Neutrophil (primary cell): ENCODE data around the gene TMEM14A.

ENCODE experiments used
- H3K27ac ChIP-seq: fragments of 200-600 bp; sonication (generic); 2 replicates; pipeline ENCODE4 v1.5.1; 2016; ENCODE audit warnings: mild to moderate bottlenecking, moderate library complexity
- H3K27me3 ChIP-seq: fragments of 200-600 bp; sonication (generic); 2 replicates; pipeline ENCODE4 v1.6.0; 2016; ENCODE audit warnings: mild to moderate bottlenecking
- H3K36me3 ChIP-seq: fragments of 200-600 bp; sonication (generic); 2 replicates; pipeline ENCODE4 v1.5.1; 2017
- H3K4me1 ChIP-seq, 2 experiments: fragments of 200-600 bp in 1 of 2; sonication (generic) in 1 of 2; 1 replicate in 1 of 2; 2 replicates in 1 of 2; pipeline versions ENCODE4 v1.5.1 to v1.6.1; 2013 to 2016; ENCODE audit warnings: low read depth in 1 of 2, low read length in 1 of 2, mild to moderate bottlenecking in 1 of 2, moderate library complexity in 1 of 2; ENCODE audit not compliant: control insufficient read depth in 1 of 2, insufficient read depth in 1 of 2
- H3K4me3 ChIP-seq, 2 experiments: fragments of 200-600 bp in 1 of 2; sonication (generic) in 1 of 2; 1 replicate in 1 of 2; 2 replicates in 1 of 2; pipeline ENCODE4 v1.5.1; 2013 to 2016; ENCODE audit warnings: low read depth in 1 of 2, low read length in 1 of 2, mild to moderate bottlenecking in 1 of 2, moderate library complexity in 1 of 2
- H3K9me3 ChIP-seq: fragments of 200-600 bp; sonication (generic); 2 replicates; pipeline ENCODE4 v1.5.1; 2016
- CTCF ChIP-seq: fragments of 200-600 bp; sonication (generic); IDR thresholded peaks from 2 replicates; pipeline ENCODE4 v1.5.1; 2016; ENCODE audit warnings: antibody characterized with exemption

The TMEM14A gene

GRCh38 chr6:52725143-52725534, 54.2 kb downstream of the TMEM14A start:
- no peaks in the 10 kb centered on the region for H3K9me3 ChIP-seq
- H3K27ac ChIP-seq: no peak overlapping the region
- H3K36me3 ChIP-seq: no peaks in the 10 kb centered on the region
- no peaks in the 10 kb centered on the region for H3K27me3 ChIP-seq
- no peaks in the 10 kb centered on the region for H3K4me1 ChIP-seq
- H3K4me3 ChIP-seq: no peak overlapping the region
- no peak for TF ChIP-seq CTCF

GRCh38 chr6:52725535-52726192, 54.8 kb downstream of the TMEM14A start:
- no peak overlapping the region for H3K27ac ChIP-seq
- H3K9me3 ChIP-seq: no peaks in the 10 kb centered on the region
- no peak for TF ChIP-seq CTCF
- H3K4me1 ChIP-seq: no peaks in the 10 kb centered on the region
- no peaks in the 10 kb centered on the region for H3K27me3 ChIP-seq
- H3K4me3 ChIP-seq: no peak overlapping the region
- no peaks in the 10 kb centered on the region for H3K36me3 ChIP-seq

- Histone ChIP-seq H3K4me1 (no peaks in the 10 kb centered on the region), H3K9me3 (no peaks in the 10 kb centered on the region), H3K27ac (no peak overlapping the region), H3K4me3 (no peak overlapping the region), H3K27me3 (no peaks in the 10 kb centered on the region), H3K36me3 (no peaks in the 10 kb centered on the region)
- no peak for TF ChIP-seq CTCF
Measured at GRCh38 chr6:52726193-52726542, 55.3 kb downstream of the TMEM14A start.

- Histone ChIP-seq H3K27ac (no peak overlapping the region), H3K36me3 (no peaks in the 10 kb centered on the region)
Measured at GRCh38 chr6:52726741-52727535, 56.0 kb downstream of the TMEM14A start.

GRCh38 chr6:52727908-52728307, 57.0 kb downstream of the TMEM14A start:
- H3K9me3 ChIP-seq: no peaks in the 10 kb centered on the region
- no peaks in the 10 kb centered on the region for H3K27me3 ChIP-seq
- no peak overlapping the region for H3K4me3 ChIP-seq
- no peak for TF ChIP-seq CTCF
- no peaks in the 10 kb centered on the region for H3K4me1 ChIP-seq
- no peaks in the 10 kb centered on the region for H3K36me3 ChIP-seq
- no peak overlapping the region for H3K27ac ChIP-seq

More at GRCh38 chr6:52726741-52727535, 56.0 kb downstream of the TMEM14A start:
- Histone ChIP-seq H3K4me1 (no peaks in the 10 kb centered on the region), H3K9me3 (no peaks in the 10 kb centered on the region), H3K4me3 (no peak overlapping the region), H3K27me3 (no peaks in the 10 kb centered on the region)
- no peak for TF ChIP-seq CTCF
